IMR-90 (cell line): ENCODE measurements around the gene PLXNC1. TPM values are rescaled to one million over a fixed set of nuclear protein-coding genes. Genes with fewer than 3 reads are reported as not detected.

Source experiments
- ATAC-seq: fragments of 200-7000 bp; cut with Tn5 transposase; 2 replicates; pipeline ENCODE4 v1.9.1; 2020; ENCODE audit warnings: low read depth, mild to moderate bottlenecking, moderate library complexity
- BruUV-seq: library from RNA; stranded (reverse); fragments of 400-500 nt; replicated peaks from 2 replicates; lab custom pipeline; 2021; lab: Mats Ljungman, UMichigan
- CTCF ChIA-PET: fragments of 300-600 bp; formaldehyde crosslinking; extraction: SDS; loops from one replicate; lab custom pipeline; 2021; ENCODE audit warnings: antibody characterized with exemption; lab: Yijun Ruan, JAX
- POLR2A ChIA-PET: fragments of 300-600 bp; sonication (Branson Sonifier 250); formaldehyde crosslinking; loops from one replicate; lab custom pipeline; 2022; ENCODE audit warnings: antibody characterized with exemption; ENCODE audit not compliant: unreplicated experiment; lab: Charles Lee
- DNase-seq: peaks from one replicate; pipeline ENCODE4 v3.0.0; 2013
- H2AFZ ChIP-seq: replicated peaks from 2 replicates; pipeline ENCODE3; 2013; ENCODE audit warnings: low read length, mild to moderate bottlenecking; ENCODE audit not compliant: poor library complexity
- H2AK5ac ChIP-seq: 2 replicates; pipeline ENCODE4 v1.6.1; 2013; ENCODE audit warnings: low read depth, low read length, inconsistent platforms
- H2AK9ac ChIP-seq: replicated peaks from 2 replicates; pipeline ENCODE3; 2013; ENCODE audit warnings: mild to moderate bottlenecking, low read depth, low read length, moderate library complexity; ENCODE audit not compliant: poor library complexity
- H2BK120ac ChIP-seq: 2 replicates; pipeline ENCODE4 v1.6.1; 2013; ENCODE audit warnings: low read depth, low read length, inconsistent platforms
- H2BK15ac ChIP-seq: 3 replicates; pipeline ENCODE4 v1.6.1; 2013; ENCODE audit warnings: low read depth, low read length, inconsistent platforms
- H2BK20ac ChIP-seq: 2 replicates; pipeline ENCODE4 v1.6.1; 2013; ENCODE audit warnings: low read depth, mild to moderate bottlenecking, inconsistent platforms, low read length, moderate library complexity
- H2BK5ac ChIP-seq: 2 replicates; pipeline ENCODE4 v1.6.1; 2013; ENCODE audit warnings: mild to moderate bottlenecking, low read depth, low read length, inconsistent platforms; ENCODE audit not compliant: poor library complexity, severe bottlenecking
- H3K14ac ChIP-seq: replicated peaks from 2 replicates; pipeline ENCODE4 v1.6.1; 2013; ENCODE audit warnings: low read depth, low read length, inconsistent platforms
- H3K18ac ChIP-seq: 2 replicates; pipeline ENCODE4 v1.6.1; 2013; ENCODE audit warnings: low read depth, low read length, control low read depth
- H3K23ac ChIP-seq: 2 replicates; pipeline ENCODE4 v1.6.1; 2013; ENCODE audit warnings: low read depth, low read length, inconsistent platforms
- H3K27ac ChIP-seq: 2 replicates; pipeline ENCODE4 v1.5.1; 2013; ENCODE audit warnings: mild to moderate bottlenecking, control low read depth, low read length; ENCODE audit not compliant: insufficient read depth
- H3K27me3 ChIP-seq: 2 replicates; pipeline ENCODE4 v1.6.1; 2013; ENCODE audit warnings: low read length; ENCODE audit not compliant: control insufficient read depth, insufficient read depth
- H3K36me3 ChIP-seq: 2 replicates; pipeline ENCODE4 v1.6.1; 2013; ENCODE audit warnings: low read length, mixed read lengths; ENCODE audit not compliant: control insufficient read depth, insufficient read depth
- H3K4ac ChIP-seq: 2 replicates; pipeline ENCODE4 v1.6.1; 2013; ENCODE audit warnings: low read depth, low read length, inconsistent platforms
- H3K4me1 ChIP-seq: 2 replicates; pipeline ENCODE4 v1.6.1; 2013; ENCODE audit warnings: low read length, mixed read lengths; ENCODE audit not compliant: control insufficient read depth, insufficient read depth
- H3K4me2 ChIP-seq: 2 replicates; pipeline ENCODE4 v1.6.1; 2013; ENCODE audit warnings: low read depth, mild to moderate bottlenecking, control low read depth, low read length, moderate library complexity
- H3K4me3 ChIP-seq: 2 replicates; pipeline ENCODE4 v1.5.1; 2013; ENCODE audit warnings: low read depth, mild to moderate bottlenecking, control low read depth, low read length, moderate library complexity; ENCODE audit not compliant: insufficient read depth
- H3K56ac ChIP-seq: 2 replicates; pipeline ENCODE4 v1.6.1; 2013; ENCODE audit warnings: low read length, inconsistent platforms; ENCODE audit not compliant: insufficient read depth; ENCODE audit errors: extremely low read depth
- H3K79me1 ChIP-seq, 2 experiments: 2 replicates each; pipeline ENCODE4 v1.6.1; 2013; ENCODE audit warnings: low read length in 2 of 2, inconsistent platforms in 1 of 2, low read depth in 1 of 2
- H3K9ac ChIP-seq: 2 replicates; pipeline ENCODE4 v1.6.1; 2013; ENCODE audit warnings: low read depth, low read length, control low read depth
- H3K9me1 ChIP-seq: 2 replicates; pipeline ENCODE4 v1.6.1; 2013; ENCODE audit warnings: low read length, inconsistent platforms; ENCODE audit not compliant: insufficient read depth
- H3K9me3 ChIP-seq: 2 replicates; pipeline ENCODE4 v1.6.1; 2013; ENCODE audit warnings: low read length; ENCODE audit not compliant: control insufficient read depth, insufficient read depth
- H4K20me1 ChIP-seq: 2 replicates; pipeline ENCODE4 v1.6.1; 2013; ENCODE audit warnings: low read length, inconsistent platforms; ENCODE audit not compliant: insufficient read depth
- H4K5ac ChIP-seq: 2 replicates; pipeline ENCODE4 v1.6.1; 2013; ENCODE audit warnings: mild to moderate bottlenecking, low read depth, low read length, control low read depth
- H4K8ac ChIP-seq, 2 experiments: 2 replicates each; pipeline ENCODE4 v1.6.1; 2013; ENCODE audit warnings: low read depth in 2 of 2, low read length in 2 of 2, control low read depth in 1 of 2, inconsistent platforms in 1 of 2
- H4K91ac ChIP-seq: 2 replicates; pipeline ENCODE4 v1.6.1; 2013; ENCODE audit warnings: low read depth, low read length, inconsistent platforms; ENCODE audit not compliant: insufficient read depth
- MAZ ChIP-seq: IDR thresholded peaks from 2 replicates; pipeline ENCODE4 v1.6.1; 2012; ENCODE audit warnings: low read depth, mild to moderate bottlenecking, low read length, improper control_type of control experiment, moderate library complexity, borderline replicate concordance
- NFE2L2 ChIP-seq: fragments of 150-350 bp; IDR thresholded peaks from 2 replicates; pipeline ENCODE4 v1.6.1; 2016; ENCODE audit warnings: low read depth, mild to moderate bottlenecking, low read length
- RFX5 ChIP-seq: IDR thresholded peaks from 2 replicates; pipeline ENCODE4 v1.8.0; 2012; ENCODE audit warnings: low read depth, mild to moderate bottlenecking, low read length, moderate library complexity
- WGBS, 2 experiments: methylation state at CpG; one replicate each; pipeline versions ENCODE4 v1.1.5 to v1.1.7; 2013; ENCODE audit warnings: missing lambda C conversion rate in 2 of 2; ENCODE audit not compliant: insufficient read length in 1 of 2; ENCODE audit errors: extremely low coverage in 2 of 2; 5-methylcytosine and 5-hydroxymethylcytosine counted together
- dilution Hi-C: fragments of 300-500 bp; cut with HindIII; formaldehyde crosslinking; loops from one replicate; pipeline ENCODE4 v1.14.3; 2018; ENCODE audit warnings: low sequenced_read_pairs; ENCODE audit not compliant: unreplicated experiment
- in situ Hi-C: fragments of 300-500 bp; cut with MboI; formaldehyde crosslinking; loops from 3 replicates; pipeline ENCODE4 v1.14.3; 2019; ENCODE audit warnings: low sequenced_read_pairs, inconsistent platforms, mixed read lengths
- intact Hi-C: fragments of 100-400 bp; cut with micrococcal nuclease; formaldehyde crosslinking; loops from 2 replicates; pipeline ENCODE4 v1.10.0; 2022
- polyA plus RNA-seq, 3 experiments: library from polyadenylated mRNA; depleted of rRNA; stranded (reverse); fragments of >200 nt; gene quantifications; 2 replicates each; pipeline ENCODE4 v1.2.3, GENCODE V29; 2012; ENCODE audit warnings: low replicate concordance in 1 of 3
- total RNA-seq: library from RNA; depleted of rRNA; stranded (reverse); fragments of >200 nt; gene quantifications from 2 replicates; pipeline ENCODE4 v1.2.3, GENCODE V29; 2012
- TF ChIP-seq, protein P1 (sequence below): fragments of 150-350 bp; IDR thresholded peaks from 2 replicates; pipeline ENCODE4 v1.6.1; 2016; ENCODE audit warnings: low read depth, mild to moderate bottlenecking, low read length, moderate library complexity, borderline replicate concordance
- TF ChIP-seq, protein P2 (sequence below): fragments of 150-350 bp; IDR thresholded peaks from 2 replicates; pipeline ENCODE4 v1.6.1; 2017; ENCODE audit warnings: mild to moderate bottlenecking, antibody characterized with exemption, low read length, low read depth

PLXNC1 gene
- total and polyA plus RNA-seq, 2 of the 4 experiments (the other 2 are of a cell fraction) = 1.0 to 1.6 TPM

DNA sequence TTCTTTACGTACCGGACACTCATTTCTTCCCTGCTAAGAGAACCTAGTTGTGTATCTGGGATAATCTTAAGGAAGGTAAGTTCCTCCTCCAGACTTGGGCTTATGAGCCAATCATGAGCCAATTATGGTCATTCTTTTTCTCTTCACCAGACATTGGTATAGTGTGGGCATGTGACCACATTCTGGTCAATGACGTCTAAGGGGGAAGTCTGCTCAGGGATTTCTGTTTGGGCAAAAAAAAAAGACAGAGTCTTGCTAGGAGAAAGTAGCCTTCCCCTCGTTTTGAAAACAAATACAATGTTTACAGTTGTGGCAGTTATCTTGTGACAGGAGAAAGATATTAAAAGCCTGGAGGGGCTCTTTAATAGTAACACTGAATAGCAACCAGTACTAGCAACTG is 20.1 kb upstream of the PLXNC1 start:
- H2AK9ac ChIP-seq = no peak overlapping the region
- H3K36me3 ChIP-seq = no peaks in the 10 kb centered on the region
- no peaks in the 10 kb centered on the region for H4K20me1 ChIP-seq
- no peak overlapping the region for H3K4ac ChIP-seq
- no peak overlapping the region for H2BK120ac ChIP-seq
- no peak overlapping the region for H3K14ac ChIP-seq
- ChIA-PET POLR2A (no interaction called here), CTCF (no interaction called here)
- no peak for DNase-seq
- H3K9ac ChIP-seq = no peak overlapping the region
- no peak overlapping the region for H4K8ac ChIP-seq
- H3K4me1 ChIP-seq = no peaks in the 10 kb centered on the region
- H2BK5ac ChIP-seq = no peak overlapping the region
- no peaks in the 10 kb centered on the region for H3K9me3 ChIP-seq
- BruUV-seq = no TSS peak
- intact Hi-C loops (no loop called here), in situ Hi-C loops (loop anchor here (25.0 kb wide), 2 partner anchors 634 to 1209 kb away; no protein-coding TSS in a partner anchor), dilution Hi-C loops (loop anchor here (25.0 kb wide), 1 partner anchor 409 kb away; no protein-coding TSS in a partner anchor)
- H3K4me3 ChIP-seq = no peak overlapping the region
- H3K9me1 ChIP-seq = no peaks in the 10 kb centered on the region
- H3K23ac ChIP-seq = no peak overlapping the region
- H4K5ac ChIP-seq = no peak overlapping the region
- H3K27me3 ChIP-seq = peaks cover 37% of the 10 kb centered on the region
- H2AK5ac ChIP-seq = no peak overlapping the region
- no peak for ATAC-seq
- no peak overlapping the region for H4K91ac ChIP-seq
- no peaks in the 10 kb centered on the region for H3K79me1 ChIP-seq
- TF ChIP-seq, protein P1, sequence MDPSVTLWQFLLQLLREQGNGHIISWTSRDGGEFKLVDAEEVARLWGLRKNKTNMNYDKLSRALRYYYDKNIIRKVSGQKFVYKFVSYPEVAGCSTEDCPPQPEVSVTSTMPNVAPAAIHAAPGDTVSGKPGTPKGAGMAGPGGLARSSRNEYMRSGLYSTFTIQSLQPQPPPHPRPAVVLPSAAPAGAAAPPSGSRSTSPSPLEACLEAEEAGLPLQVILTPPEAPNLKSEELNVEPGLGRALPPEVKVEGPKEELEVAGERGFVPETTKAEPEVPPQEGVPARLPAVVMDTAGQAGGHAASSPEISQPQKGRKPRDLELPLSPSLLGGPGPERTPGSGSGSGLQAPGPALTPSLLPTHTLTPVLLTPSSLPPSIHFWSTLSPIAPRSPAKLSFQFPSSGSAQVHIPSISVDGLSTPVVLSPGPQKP = no peak
- TF ChIP-seq, protein P2, sequence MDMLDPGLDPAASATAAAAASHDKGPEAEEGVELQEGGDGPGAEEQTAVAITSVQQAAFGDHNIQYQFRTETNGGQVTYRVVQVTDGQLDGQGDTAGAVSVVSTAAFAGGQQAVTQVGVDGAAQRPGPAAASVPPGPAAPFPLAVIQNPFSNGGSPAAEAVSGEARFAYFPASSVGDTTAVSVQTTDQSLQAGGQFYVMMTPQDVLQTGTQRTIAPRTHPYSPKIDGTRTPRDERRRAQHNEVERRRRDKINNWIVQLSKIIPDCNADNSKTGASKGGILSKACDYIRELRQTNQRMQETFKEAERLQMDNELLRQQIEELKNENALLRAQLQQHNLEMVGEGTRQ = no peak
- TF ChIP-seq MAZ (no peak), NFE2L2 (no peak), RFX5 (no peak)
- no peak overlapping the region for H3K18ac ChIP-seq
- H2BK15ac ChIP-seq = no peak overlapping the region
- no peak overlapping the region for H2BK20ac ChIP-seq
- no peak overlapping the region for H3K27ac ChIP-seq
- no peak overlapping the region for H2AFZ ChIP-seq
- no peak overlapping the region for H3K56ac ChIP-seq
- no CpG with 5 or more reads among the region's 4 CpGs for WGBS, 2 experiments
- H3K4me2 ChIP-seq = no peak overlapping the region
